B cell (primary cell): ENCODE data around the gene SPG7. TPM values are rescaled to one million over a fixed set of nuclear protein-coding genes. Genes with fewer than 3 reads are reported as not detected.

Experiments used
- ATAC-seq: fragments of 200-7000 bp; cut with Tn5 transposase; one replicate; pipeline ENCODE4 v1.10.0; 2021; ENCODE audit warnings: low read depth, mild to moderate bottlenecking, moderate number of reproducible peaks, moderate library complexity
- CTCF ChIA-PET: fragments of 350-600 bp; sonication (Branson Sonifier 250); formaldehyde crosslinking; loops from one replicate; lab custom pipeline; 2021; ENCODE audit warnings: antibody characterized with exemption, inconsistent platforms; lab: Charles Lee
- POLR2A ChIA-PET: fragments of 350-600 bp; sonication (Branson Sonifier 250); formaldehyde crosslinking; loops from one replicate; lab custom pipeline; 2021; ENCODE audit warnings: antibody characterized with exemption; lab: Charles Lee
- DNase-seq: peaks from one replicate; pipeline ENCODE4 v3.0.0; 2013
- H2AFZ ChIP-seq: 2 replicates; pipeline ENCODE4 v1.6.1; 2012; ENCODE audit warnings: mild to moderate bottlenecking, low read depth, low read length; ENCODE audit not compliant: insufficient read depth, poor library complexity, severe bottlenecking
- H3K27ac ChIP-seq, 2 donors: 1 replicate in 1 of 2; 2 replicates in 1 of 2; pipeline ENCODE4 v1.5.1; 2012 to 2013; ENCODE audit warnings: low read length in 2 of 2, mild to moderate bottlenecking in 2 of 2, moderate library complexity in 1 of 2
- H3K27me3 ChIP-seq, 4 experiments: fragments of 200-600 bp in 1 of 4; sonication (generic) in 1 of 4; replicated peaks in 1 of 4; 1 replicate in 2 of 4; 2 replicates in 2 of 4; pipeline versions ENCODE4 v1.6.1 to v1.7.0; 2013 to 2016; ENCODE audit warnings: low read length in 3 of 4, mild to moderate bottlenecking in 2 of 4, mixed read lengths in 1 of 4, moderate library complexity in 1 of 4; ENCODE audit not compliant: insufficient read depth in 4 of 4, control insufficient read depth in 3 of 4; ENCODE audit errors: control extremely low read depth in 1 of 4
- H3K36me3 ChIP-seq, 2 experiments: replicated peaks in 1 of 2; 1 replicate in 1 of 2; 2 replicates in 1 of 2; pipeline versions ENCODE4 v1.6.1 to v1.7.1; 2013; ENCODE audit warnings: low read length in 1 of 2; ENCODE audit not compliant: insufficient read depth in 2 of 2, control insufficient read depth in 1 of 2; ENCODE audit errors: control extremely low read depth in 1 of 2, extremely low read depth in 1 of 2
- H3K4me1 ChIP-seq, 2 donors: fragments of 200-600 bp in 1 of 2; sonication (generic) in 1 of 2; 1 replicate in 1 of 2; 2 replicates in 1 of 2; pipeline versions ENCODE4 v1.5.1 to v1.6.1; 2013 to 2017; ENCODE audit warnings: low read length in 2 of 2; ENCODE audit not compliant: control insufficient read depth in 2 of 2, insufficient read depth in 2 of 2
- H3K4me2 ChIP-seq: replicated peaks from 2 replicates; pipeline ENCODE3; 2012; ENCODE audit warnings: mild to moderate bottlenecking, low read depth, low read length; ENCODE audit not compliant: poor library complexity, severe bottlenecking
- H3K4me3 ChIP-seq, 5 experiments: fragments of 200-600 bp in 1 of 5; sonication (generic) in 1 of 5; 1 replicate in 3 of 5; 2 replicates in 2 of 5; pipeline versions ENCODE4 v1.5.1 to v1.7.0; 2011 to 2016; ENCODE audit warnings: low read length in 4 of 5, mild to moderate bottlenecking in 4 of 5, low read depth in 2 of 5, control low read depth in 1 of 5, moderate library complexity in 1 of 5; ENCODE audit not compliant: insufficient read depth in 1 of 5; ENCODE audit errors: control extremely low read depth in 1 of 5, extremely low read depth in 1 of 5
- H3K79me2 ChIP-seq: fragments of 200-600 bp; sonication (generic); one replicate; pipeline ENCODE4 v1.6.0; 2016; ENCODE audit warnings: low read length; ENCODE audit not compliant: control insufficient read depth, insufficient read depth
- H3K9ac ChIP-seq: fragments of 200-600 bp; sonication (generic); 2 replicates; pipeline ENCODE4 v1.6.1; 2017; ENCODE audit warnings: mild to moderate bottlenecking, low read length, moderate library complexity
- H3K9me3 ChIP-seq, 3 donors: one replicate each; pipeline versions ENCODE4 v1.6.1 to v1.7.1; 2013; ENCODE audit warnings: low read length in 2 of 3; ENCODE audit not compliant: control insufficient read depth in 2 of 3, insufficient read depth in 1 of 3; ENCODE audit errors: control extremely low read depth in 1 of 3
- H4K20me1 ChIP-seq: 2 replicates; pipeline ENCODE4 v1.6.0; 2012; ENCODE audit warnings: mild to moderate bottlenecking, low read length; ENCODE audit not compliant: insufficient read depth, control insufficient read depth, poor library complexity, severe bottlenecking
- H3K27ac Mint-ChIP-seq: one replicate; pipeline ENCODE4 v1.8.0; 2021; ENCODE audit warnings: mixed read lengths
- H3K27me3 Mint-ChIP-seq: one replicate; pipeline ENCODE4 v1.8.0; 2021; ENCODE audit warnings: mixed read lengths
- H3K4me1 Mint-ChIP-seq: one replicate; pipeline ENCODE4 v1.8.0; 2021; ENCODE audit warnings: mixed read lengths
- H3K4me3 Mint-ChIP-seq: one replicate; pipeline ENCODE4 v1.8.0; 2021; ENCODE audit warnings: mixed read lengths
- H3K9me3 Mint-ChIP-seq: one replicate; pipeline ENCODE4 v1.8.0; 2022; ENCODE audit warnings: mixed read lengths; ENCODE audit not compliant: insufficient read depth
- CTCF ChIP-seq: fragments of 200-600 bp; IDR thresholded peaks from one replicate; pipeline ENCODE4 v1.8.0; 2022; ENCODE audit warnings: antibody characterized with exemption, mild to moderate bottlenecking
- EZH2 ChIP-seq: IDR thresholded peaks from 2 replicates; pipeline ENCODE4 v1.6.1; 2012; ENCODE audit warnings: borderline replicate concordance, low read depth, mild to moderate bottlenecking, moderate library complexity, low read length; ENCODE audit not compliant: insufficient read depth, poor library complexity, severe bottlenecking
- WGBS: methylation state at CpG from one replicate; pipeline ENCODE4 v1.1.5; 2013; ENCODE audit warnings: missing lambda C conversion rate; ENCODE audit not compliant: insufficient coverage; 5-methylcytosine and 5-hydroxymethylcytosine counted together
- intact Hi-C: fragments of 100-400 bp; cut with micrococcal nuclease; formaldehyde crosslinking; loops from one replicate; pipeline ENCODE4 v1.10.0; 2022
- polyA plus RNA-seq: library from polyadenylated mRNA; depleted of rRNA; stranded (reverse); fragments of >200 nt; gene quantifications from 2 replicates; pipeline ENCODE4 v1.2.3, GENCODE V29; 2012
- total RNA-seq, 2 donors: library from RNA; stranded (reverse); fragments of 120-200 nt in 1 of 2; gene quantifications; 1 replicate in 1 of 2; 2 replicates in 1 of 2; pipeline versions ENCODE4 v1.2.3 to v1.2.4, GENCODE V29; 2013 to 2022

Gene SPG7
- total and polyA plus RNA-seq, 2 donors (not counting 1 experiment from before 2014, with no cell fraction given), result 146 to 157 TPM

- ChIA-PET POLR2A (no interaction called here), CTCF (interaction anchor here (0.7 to 2.7 kb wide), 14 partner anchors 9 to 815 kb away, joined by 3 to 9 read pairs (median 4); partner anchors contain the start of genes SPG7 and ZNF778)
- Histone ChIP-seq H3K27ac (no peak overlapping the region), H3K27me3 (no peaks in the 10 kb centered on the region), H3K4me1 (peaks cover 19 to 24% of the 10 kb centered on the region in 2 donors), H3K4me2 (no peak overlapping the region), H3K36me3 (peaks cover 2 to 27% of the 10 kb centered on the region in 2 experiments), H3K9ac (no peak overlapping the region), H3K79me2 (peaks cover 28% of the 10 kb centered on the region), H4K20me1 (peaks cover 24% of the 10 kb centered on the region), H3K4me3 (no peak overlapping the region), H2AFZ (no peak overlapping the region), H3K9me3 (no peaks in the 10 kb centered on the region)
- DNase-seq (no peak), ATAC-seq (no peak)
- H3K4me1 Mint-ChIP-seq, result peaks cover 19% of the 10 kb centered on the region
- WGBS, result 91% methylated on average over 15 of the region's 19 CpGs
- H3K27me3 Mint-ChIP-seq, result no peaks in the 10 kb centered on the region
- H3K9me3 Mint-ChIP-seq, result no peaks in the 10 kb centered on the region
- peak overlapping the region; percentile 69 for H3K27ac Mint-ChIP-seq
- intact Hi-C loops, result no loop called here
- peak overlapping the region; percentile 73 for H3K4me3 Mint-ChIP-seq
- TF ChIP-seq EZH2 (no peak), CTCF (peak; percentile 20)
Observed at GRCh38 chr16:89557690-89558490, 49.7 kb downstream of the SPG7 start.
